GM18519 (cell line): ENCODE data around the gene PCDHGA8.
"Not testable (repeated sequence)": the region's sequence is repeated elsewhere in the genome, so short reads cannot be mapped to it uniquely, and the experiment has no call there.

ENCODE experiments used
- ATAC-seq: cut with Tn5 transposase; IDR thresholded peaks from one replicate; pipeline ENCODE4 v1.9.1; 2021; ENCODE audit warnings: mild to moderate bottlenecking, moderate library complexity; ENCODE audit not compliant: unreplicated experiment, low FRiP score

Gene PCDHGA8

GRCh38 chr5:141430332-141431113, 38.1 kb downstream of the PCDHGA8 start, which contains the start of gene PCDHGA12:
PCDHGA12 (plus strand) TSS chr5:141430507; CDS start chr5:141430760, 253 bp downstream.
- ATAC-seq, result no peak

DNA sequence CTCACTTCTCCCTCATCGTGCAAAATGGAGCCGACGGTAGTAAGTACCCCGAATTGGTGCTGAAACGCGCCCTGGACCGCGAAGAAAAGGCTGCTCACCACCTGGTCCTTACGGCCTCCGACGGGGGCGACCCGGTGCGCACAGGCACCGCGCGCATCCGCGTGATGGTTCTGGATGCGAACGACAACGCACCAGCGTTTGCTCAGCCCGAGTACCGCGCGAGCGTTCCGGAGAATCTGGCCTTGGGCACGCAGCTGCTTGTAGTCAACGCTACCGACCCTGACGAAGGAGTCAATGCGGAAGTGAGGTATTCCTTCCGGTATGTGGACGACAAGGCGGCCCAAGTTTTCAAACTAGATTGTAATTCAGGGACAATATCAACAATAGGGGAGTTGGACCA, 38.9 kb downstream of the PCDHGA8 start:
- ATAC-seq, result no peak

DNA sequence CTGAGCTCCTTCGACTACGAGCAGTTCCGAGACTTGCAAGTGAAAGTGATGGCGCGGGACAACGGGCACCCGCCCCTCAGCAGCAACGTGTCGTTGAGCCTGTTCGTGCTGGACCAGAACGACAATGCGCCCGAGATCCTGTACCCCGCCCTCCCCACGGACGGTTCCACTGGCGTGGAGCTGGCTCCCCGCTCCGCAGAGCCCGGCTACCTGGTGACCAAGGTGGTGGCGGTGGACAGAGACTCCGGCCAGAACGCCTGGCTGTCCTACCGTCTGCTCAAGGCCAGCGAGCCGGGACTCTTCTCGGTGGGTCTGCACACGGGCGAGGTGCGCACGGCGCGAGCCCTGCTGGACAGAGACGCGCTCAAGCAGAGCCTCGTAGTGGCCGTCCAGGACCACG, 39.9 kb downstream of the PCDHGA8 start:
- not testable (repeated sequence) for ATAC-seq

GRCh38 chr5:141432726-141433125, 40.3 kb downstream of the PCDHGA8 start:
- ATAC-seq, result not testable (repeated sequence)

DNA sequence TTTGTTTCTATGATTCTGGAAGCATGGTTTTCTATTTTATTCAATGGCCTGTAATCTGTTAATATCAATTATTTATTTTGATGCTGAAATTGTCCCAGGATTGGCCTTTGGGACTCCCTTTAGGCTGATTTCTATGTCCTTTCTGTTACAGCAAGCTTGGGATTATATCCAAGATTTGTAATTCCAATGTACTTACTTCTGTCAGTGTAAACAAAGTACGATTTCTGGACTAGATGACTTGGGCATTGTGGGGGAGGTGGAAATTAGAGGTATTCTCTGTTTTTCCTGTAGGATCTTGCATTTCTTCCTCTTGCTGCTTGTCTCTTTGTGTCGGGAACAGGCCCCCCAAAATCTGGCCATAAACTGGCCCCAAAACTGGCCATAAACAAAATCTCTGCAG, 41.6 kb downstream of the PCDHGA8 start:
- ATAC-seq, result no peak

GRCh38 chr5:141437221-141437620, 44.8 kb downstream of the PCDHGA8 start:
- ATAC-seq, result no peak

DNA sequence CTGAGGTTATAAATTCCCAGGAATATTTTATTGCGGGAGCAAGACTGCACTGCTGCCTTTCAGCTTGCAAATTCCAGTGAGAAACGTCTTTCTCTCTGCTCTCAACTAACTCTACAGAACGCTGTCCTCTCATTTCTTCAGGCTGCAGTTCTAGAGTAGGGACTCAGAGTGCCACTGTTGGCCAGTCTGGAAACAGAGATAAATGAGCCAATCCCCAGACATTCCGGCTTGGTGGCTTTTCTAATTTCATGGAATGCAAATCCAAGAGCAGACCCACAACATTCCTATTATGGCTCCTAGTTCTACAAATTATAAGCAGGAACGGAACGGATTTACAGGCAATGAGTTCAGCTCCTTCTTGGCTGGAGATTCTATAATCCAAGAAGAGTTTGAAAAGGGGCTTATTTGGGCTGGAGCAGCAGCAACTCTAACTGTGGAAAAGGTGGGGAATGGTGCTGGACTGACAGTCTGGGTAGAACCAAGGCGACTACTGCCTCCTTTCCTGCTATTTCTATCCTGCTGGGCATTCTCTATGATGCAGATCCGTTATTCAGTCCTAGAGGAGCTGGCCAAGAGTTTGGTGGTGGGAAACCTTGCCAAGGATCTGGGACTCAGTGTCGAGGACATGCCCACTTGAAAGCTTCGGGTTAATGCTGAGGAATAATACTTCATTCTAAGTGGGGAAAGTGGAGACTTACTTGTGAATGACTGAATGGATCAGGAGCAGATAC, 47.1 kb downstream of the PCDHGA8 start:
- no peak for ATAC-seq

GRCh38 chr5:141440341-141440740, 47.9 kb downstream of the PCDHGA8 start:
- no peak for ATAC-seq

- ATAC-seq, result no peak
Observed at GRCh38 chr5:141441571-141442170, 49.2 kb downstream of the PCDHGA8 start.
